CD4-positive, alpha-beta T cell treated with Interleukin-10 for 1 hour (primary cell): Measurements from ENCODE around the gene CPPED1.

Source experiments
- DNase-seq: peaks from one replicate; pipeline ENCODE4 v3.0.0-alpha.2; 2020

CPPED1 gene

DNA sequence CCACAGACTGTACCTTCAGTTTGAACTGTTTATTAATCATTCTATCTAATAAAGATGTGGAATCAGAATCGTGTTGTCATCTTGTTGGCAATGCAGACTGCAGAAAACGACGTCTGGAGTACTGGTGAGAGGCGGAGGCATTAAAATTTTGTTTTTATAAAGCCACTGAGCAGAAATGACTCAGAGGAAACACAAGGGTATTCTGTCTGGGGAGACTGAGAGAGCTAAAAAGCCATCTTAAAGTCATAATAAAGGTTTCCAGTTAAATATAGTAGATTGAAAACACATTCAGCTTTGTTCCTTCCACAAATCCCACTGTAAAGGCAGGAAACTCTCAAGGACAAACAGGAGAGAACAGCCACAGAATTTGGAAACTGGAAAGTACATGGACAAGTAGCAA, 74.2 kb downstream of the CPPED1 start:
- DNase-seq = no peak

DNA sequence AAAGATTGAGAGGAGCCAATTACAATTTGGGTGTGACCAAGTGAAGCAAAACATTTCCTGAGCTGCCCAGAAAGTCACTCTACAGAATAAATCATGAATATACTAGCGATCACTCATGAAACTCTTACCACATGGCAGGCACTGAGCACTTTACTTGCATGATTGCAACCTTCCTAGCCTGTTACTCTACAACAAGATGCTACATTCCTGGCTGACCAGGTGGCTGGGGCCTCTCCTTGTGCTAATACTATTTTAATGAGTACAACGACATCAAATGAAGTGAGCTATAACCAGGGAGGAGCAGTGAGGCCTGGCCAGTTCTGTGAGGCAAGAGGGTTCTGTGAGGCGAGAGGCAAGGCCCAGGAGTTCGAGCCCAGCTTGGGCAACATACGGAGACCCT, 75.2 kb downstream of the CPPED1 start:
- no peak for DNase-seq

- no peak for DNase-seq
Measured at GRCh38 chr16:12724226-12724625, 79.5 kb downstream of the CPPED1 start.

DNA sequence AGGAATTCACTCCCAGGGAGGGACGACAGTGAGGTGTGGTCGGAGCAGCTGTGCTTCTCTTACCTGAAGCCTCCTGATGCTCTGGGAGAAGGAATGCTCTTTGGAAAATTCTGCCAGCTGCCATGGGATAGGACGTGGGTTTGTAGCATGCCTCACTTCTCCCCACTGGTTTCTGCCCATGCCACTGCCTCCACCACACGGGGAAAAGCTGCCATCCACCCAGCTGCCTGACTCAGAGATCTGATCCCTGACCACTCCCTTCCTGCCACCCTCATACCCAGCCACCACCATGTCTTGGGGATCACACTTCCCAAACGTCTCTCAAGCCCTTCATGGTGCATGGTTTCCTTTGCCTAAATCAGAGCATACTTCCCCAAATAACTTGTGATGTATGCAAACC, 80.0 kb downstream of the CPPED1 start:
- DNase-seq = no peak

- DNase-seq = no peak
Measured at GRCh38 chr16:12721841-12722421, 81.8 kb downstream of the CPPED1 start.

GRCh38 chr16:12719972-12720371, 83.7 kb downstream of the CPPED1 start:
- no peak for DNase-seq

DNA sequence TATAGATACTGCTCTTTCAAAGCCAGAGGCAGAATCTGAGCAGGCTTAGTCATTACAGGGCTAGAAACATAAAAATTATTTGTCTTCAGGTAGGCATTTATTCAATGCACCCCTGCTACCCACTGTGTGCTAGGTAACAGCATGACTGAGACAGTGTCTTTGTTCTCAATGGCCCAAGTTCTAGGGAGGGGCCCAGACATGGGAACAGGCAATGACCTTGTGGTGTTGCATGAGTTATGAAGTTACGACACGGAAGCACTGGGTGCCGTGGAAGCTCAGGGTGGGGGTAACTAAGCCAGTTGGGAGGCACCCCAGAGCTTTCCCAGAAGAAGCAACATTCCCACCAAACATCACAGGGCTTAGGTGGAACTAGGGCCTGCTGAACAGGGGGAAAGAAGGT, 87.0 kb downstream of the CPPED1 start:
- no peak for DNase-seq

DNA sequence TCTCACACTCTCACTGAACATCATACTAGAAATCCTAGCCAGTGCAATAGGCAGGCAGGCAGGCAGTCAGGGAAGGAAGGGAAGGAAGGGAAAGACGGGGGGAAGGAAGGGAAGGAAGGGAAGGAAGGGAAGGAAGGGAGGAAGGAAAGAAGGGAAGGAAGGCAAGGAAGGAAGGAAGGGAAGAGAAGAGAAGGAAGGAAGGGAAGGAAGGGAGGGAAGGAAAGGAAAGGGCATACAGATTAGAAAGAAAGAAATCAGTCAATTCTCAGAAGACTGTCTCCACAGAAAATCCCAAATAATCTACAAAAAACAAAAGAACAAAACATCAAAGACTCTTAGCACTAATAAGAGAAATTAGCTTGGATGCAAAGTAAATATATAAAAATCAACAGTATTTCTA, 93.9 kb downstream of the CPPED1 start:
- DNase-seq = no peak

DNA sequence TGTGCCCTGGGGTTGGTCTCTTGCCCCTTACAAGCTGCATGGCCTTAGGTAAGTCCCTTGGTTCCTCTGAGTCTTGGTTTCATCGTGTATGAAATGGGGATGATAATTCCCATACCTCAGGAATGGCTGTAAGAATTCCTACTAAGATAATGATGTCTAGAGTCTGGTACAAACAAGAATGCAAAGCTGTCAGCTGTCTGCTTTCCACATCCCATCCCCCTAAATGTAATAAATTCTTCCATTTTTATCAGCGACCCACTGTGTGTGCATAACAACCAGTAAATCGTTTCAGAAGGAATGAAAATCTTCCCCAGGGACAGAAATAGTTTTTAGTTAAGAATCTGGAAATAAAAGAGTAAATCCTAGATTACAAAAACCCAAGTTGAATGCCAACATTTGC, 95.4 kb downstream of the CPPED1 start:
- DNase-seq = no peak

GRCh38 chr16:12706628-12707027, 97.1 kb downstream of the CPPED1 start:
- no peak for DNase-seq

- DNase-seq = no peak
Measured at GRCh38 chr16:12704492-12705111, 99.1 kb downstream of the CPPED1 start.

DNA sequence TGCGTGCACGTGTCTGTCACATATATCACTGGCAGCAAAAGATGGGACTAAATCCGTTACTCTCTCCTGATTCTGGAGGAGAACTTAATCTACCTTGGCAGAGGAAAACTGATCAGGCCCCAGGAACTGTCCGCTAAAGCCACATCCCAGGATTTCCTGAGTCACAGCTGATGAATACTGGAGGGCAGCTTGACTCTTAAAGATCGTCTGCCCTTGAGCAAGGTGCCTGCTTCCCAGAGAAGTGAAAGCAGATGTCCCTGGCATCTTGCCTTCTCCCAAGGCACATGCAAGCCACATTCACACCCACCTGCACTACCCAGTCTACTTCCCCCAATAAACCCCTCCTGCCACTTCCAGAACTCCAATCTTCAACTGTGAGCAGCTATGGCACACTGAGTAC, 99.8 kb downstream of the CPPED1 start:
- DNase-seq = no peak

- no peak for DNase-seq
Measured at GRCh38 chr16:12700161-12700560, 103.5 kb downstream of the CPPED1 start.

DNA sequence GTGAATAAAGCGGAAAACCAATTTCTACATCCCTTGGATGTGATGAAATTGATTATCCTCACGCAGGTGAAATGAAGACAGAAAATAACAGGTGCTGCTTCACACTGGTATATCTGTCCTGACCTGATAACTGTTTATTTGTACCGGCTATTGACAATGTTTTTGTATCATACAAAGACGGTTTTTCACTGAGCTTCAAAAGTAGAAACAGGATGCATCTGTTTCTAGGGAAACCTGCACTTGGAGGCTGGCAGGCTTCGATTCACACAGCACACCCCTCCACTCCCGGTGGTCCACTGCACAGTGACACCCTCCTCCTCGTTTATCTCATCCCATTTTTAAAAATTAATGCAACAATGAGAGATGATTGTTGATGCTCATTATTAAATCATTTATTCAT, 104.5 kb downstream of the CPPED1 start:
- DNase-seq = no peak

- DNase-seq = no peak
Measured at GRCh38 chr16:12697437-12697836, 106.2 kb downstream of the CPPED1 start.

DNA sequence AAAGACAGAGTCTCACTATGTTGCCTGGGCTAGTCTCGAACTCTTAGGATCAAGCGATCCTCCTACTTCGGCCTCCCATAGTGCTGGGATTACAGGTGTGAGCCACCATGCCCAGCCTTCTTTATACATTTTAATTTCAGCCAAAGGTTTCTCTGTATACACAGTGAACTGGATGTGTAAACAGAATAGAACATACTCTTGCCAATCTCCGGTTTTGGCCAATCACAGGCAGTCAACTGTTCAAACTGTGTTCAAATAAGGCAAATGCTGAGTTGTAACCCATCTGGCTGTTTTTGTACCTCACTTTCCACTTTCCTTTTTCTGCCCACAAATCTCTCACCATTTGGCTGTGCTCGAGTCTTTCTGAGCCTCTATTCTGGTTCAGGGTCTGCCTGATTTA, 108.2 kb downstream of the CPPED1 start:
- no peak for DNase-seq

DNA sequence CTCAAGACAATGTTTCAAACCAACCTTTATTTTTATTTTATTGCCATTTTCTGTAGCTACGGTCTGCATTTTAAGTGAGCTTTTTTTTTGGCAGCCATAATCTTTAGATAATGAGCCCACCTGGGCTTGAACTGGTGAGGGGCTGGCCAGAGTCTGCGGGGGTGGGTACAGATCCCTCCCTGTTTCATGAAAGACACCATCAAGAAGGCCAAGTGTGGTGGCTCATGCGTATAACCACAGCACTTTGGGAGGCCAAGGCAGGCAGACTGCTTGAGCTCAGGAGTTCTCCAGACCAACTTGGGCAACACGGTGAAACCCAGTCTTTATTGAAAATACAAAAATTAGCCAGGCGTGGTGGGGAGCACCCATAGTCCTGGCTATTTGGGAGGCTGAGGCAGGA, 113.7 kb downstream of the CPPED1 start:
- DNase-seq = no peak

DNA sequence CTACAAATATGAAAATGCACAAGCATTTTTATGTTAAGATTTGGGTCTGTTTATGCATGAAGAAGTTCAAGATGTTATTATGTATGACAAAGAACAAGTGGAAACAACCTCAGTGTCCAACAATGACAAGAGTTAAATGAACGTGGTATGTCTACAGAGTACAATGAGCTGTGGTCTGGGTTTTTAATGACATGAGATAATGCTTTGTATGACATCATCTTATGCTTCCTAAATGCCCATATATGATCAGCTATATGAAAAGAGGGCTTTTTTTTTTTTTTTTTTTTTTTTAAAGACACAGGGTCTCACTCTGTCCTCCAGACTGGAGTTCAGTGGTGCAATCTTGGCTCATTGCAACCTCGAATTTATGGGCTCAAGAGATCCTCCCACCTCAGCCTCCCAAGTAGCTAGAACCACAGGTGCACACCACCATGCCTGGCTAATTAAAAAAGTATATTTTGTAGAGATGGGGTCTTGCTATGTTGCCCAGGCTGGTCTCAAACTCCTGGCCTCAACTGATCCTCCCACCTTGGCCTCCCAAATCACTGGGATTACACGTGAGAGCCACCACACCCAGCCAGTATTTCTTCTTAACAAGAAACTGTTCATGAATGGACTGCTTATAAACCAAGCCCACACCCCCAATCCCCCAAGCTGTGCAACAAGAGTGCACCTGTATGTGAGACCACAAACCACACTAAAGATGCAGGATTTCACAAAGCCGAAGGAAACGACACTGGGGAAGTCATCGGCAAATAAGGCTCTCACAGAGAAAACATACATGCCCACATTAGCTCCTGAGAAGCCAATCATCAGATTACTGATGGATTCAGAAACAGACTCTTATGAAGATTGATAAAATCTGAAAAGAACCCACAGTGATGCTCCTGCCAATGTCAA, 114.5 kb downstream of the CPPED1 start:
- DNase-seq = no peak

- DNase-seq = no peak
Measured at GRCh38 chr16:12685806-12686205, 117.9 kb downstream of the CPPED1 start.

GRCh38 chr16:12682432-12683165, 121.1 kb downstream of the CPPED1 start:
- no peak for DNase-seq

DNA sequence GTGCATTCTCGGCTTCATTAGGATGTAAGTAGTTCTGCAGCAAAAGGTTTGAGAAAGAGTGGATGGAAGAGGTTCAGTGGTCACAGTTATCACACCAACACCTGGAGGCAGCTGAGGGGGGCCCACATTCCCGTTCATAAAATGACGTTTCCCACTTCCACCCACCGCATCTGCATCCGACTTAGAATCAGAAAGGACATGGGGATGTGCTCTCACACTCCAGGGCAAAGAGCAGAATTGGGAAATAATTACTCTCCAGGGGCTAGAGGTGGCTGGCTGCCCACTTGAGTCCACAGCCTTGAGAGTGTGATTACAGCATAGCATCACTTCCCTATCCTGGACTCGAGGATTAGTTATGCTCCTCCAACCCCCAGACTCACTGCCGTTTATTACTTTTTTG, 122.0 kb downstream of the CPPED1 start:
- DNase-seq = no peak

GRCh38 chr16:12680531-12680930, 123.2 kb downstream of the CPPED1 start:
- DNase-seq = no peak

- DNase-seq = no peak
Measured at GRCh38 chr16:12679660-12680272, 123.9 kb downstream of the CPPED1 start.
